Uterus (tissue), 2 donors: ENCODE measurements around the gene TYSND1.

ENCODE experiments used
- POLR2A ChIP-seq, 2 donors: fragments of 450-650 bp; IDR thresholded peaks; one replicate each; pipeline ENCODE4 v1.6.1; 2016; ENCODE audit warnings: antibody characterized with exemption in 2 of 2, mild to moderate bottlenecking in 1 of 2, moderate library complexity in 1 of 2
- TF ChIP-seq, protein P1 (sequence below), 4 experiments: fragments of 200-600 bp in 2 of 4; fragments of 450-650 bp in 2 of 4; sonication (generic) in 2 of 4; IDR thresholded peaks; one replicate each; pipeline ENCODE4 v1.5.1; 2016 to 2019; ENCODE audit warnings: antibody characterized with exemption in 4 of 4, mild to moderate bottlenecking in 2 of 4, moderate library complexity in 1 of 4

DNA sequence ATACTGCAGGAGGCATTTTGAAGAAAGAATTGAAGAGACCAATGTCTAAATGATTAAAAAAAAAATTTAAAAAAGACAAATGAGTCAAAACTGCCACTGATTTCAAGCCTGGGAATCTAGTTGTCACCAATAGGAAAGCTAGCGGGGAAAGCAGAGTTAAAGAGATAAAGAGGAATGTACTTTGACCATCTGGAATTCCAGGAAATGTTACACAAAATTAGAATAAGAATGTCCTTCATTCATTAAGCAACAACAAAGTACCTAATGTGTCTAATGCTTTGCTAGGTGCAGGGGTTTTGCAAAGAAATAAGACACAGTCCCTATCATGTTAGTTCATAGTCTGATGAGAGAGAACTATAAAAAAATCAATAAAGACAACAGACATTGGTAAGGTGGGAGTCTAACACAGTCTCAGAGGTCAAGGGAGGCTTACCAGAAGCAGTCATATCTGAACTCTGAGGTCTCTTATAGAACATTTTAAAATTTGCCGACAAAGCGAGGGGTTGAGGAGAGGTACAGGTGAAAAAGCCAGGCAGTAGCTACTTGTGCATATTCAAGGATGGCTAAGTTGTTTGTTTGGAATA, 8.8 kb upstream of the TYSND1 start:
- TF ChIP-seq, protein P1, sequence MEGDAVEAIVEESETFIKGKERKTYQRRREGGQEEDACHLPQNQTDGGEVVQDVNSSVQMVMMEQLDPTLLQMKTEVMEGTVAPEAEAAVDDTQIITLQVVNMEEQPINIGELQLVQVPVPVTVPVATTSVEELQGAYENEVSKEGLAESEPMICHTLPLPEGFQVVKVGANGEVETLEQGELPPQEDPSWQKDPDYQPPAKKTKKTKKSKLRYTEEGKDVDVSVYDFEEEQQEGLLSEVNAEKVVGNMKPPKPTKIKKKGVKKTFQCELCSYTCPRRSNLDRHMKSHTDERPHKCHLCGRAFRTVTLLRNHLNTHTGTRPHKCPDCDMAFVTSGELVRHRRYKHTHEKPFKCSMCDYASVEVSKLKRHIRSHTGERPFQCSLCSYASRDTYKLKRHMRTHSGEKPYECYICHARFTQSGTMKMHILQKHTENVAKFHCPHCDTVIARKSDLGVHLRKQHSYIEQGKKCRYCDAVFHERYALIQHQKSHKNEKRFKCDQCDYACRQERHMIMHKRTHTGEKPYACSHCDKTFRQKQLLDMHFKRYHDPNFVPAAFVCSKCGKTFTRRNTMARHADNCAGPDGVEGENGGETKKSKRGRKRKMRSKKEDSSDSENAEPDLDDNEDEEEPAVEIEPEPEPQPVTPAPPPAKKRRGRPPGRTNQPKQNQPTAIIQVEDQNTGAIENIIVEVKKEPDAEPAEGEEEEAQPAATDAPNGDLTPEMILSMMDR (IDR thresholded peaks at IDR 0.05) = no peak
- no peak for TF ChIP-seq POLR2A (IDR thresholded peaks at IDR 0.05)
